ENCODE data around the gene PCAT7. TPM values are rescaled to one million over a fixed set of nuclear protein-coding genes. Genes with fewer than 3 reads are reported as not detected.

The PCAT7 gene
- total and polyA plus RNA-seq, 2 of the 4 experiments (the other 2 are of a cell fraction) = not detected

- H3K4ac ChIP-seq (ENCODE audit: low read depth, low read length) = no peak overlapping the region
- H3K9me1 ChIP-seq (ENCODE audit: insufficient read depth, low read length) = no peaks in the 10 kb centered on the region
- no peaks in the 10 kb centered on the region for H3K36me3 ChIP-seq (ENCODE audit: control insufficient read depth, insufficient read depth, low read length)
- no peaks in the 10 kb centered on the region for H3K79me1 ChIP-seq (ENCODE audit: low read depth in 1 of 2, low read length in 2 of 2)
- no peak overlapping the region for H3K56ac ChIP-seq (ENCODE audit: extremely low read depth, insufficient read depth, low read length)
- H2BK15ac ChIP-seq (ENCODE audit: low read depth, low read length) = no peak overlapping the region
- in situ Hi-C loops (cut with MboI; ENCODE audit: low sequenced_read_pairs) = no loop called here
- no TSS peak for BruUV-seq (replicated peaks)
- TF ChIP-seq MAZ (IDR thresholded peaks at IDR 0.05; ENCODE audit: borderline replicate concordance, low read depth, low read length) = no peak
- TF ChIP-seq POLR2A (IDR thresholded peaks at IDR 0.05; ENCODE audit: low read depth, low read length) = no peak
- no peak for TF ChIP-seq BHLHE40 (IDR thresholded peaks at IDR 0.05; ENCODE audit: low read depth, low read length)
- H3K18ac ChIP-seq (ENCODE audit: low read depth, low read length) = no peak overlapping the region
- H2AFZ ChIP-seq (replicated peaks; ENCODE audit: low read length, poor library complexity) = no peak overlapping the region
- dilution Hi-C loops (cut with HindIII; ENCODE audit: low sequenced_read_pairs, unreplicated experiment) = no loop called here
- H3K14ac ChIP-seq (replicated peaks; ENCODE audit: low read depth, low read length) = no peak overlapping the region
- no peak overlapping the region for H2AK5ac ChIP-seq (ENCODE audit: low read depth, low read length)
- no peak for ATAC-seq (ENCODE audit: low read depth)
- H3K4me2 ChIP-seq (ENCODE audit: low read depth, low read length) = no peak overlapping the region
- intact Hi-C loops (cut with micrococcal nuclease) = loop anchor here (10.0 kb wide), 1 partner anchor 62 kb away; no protein-coding TSS in a partner anchor
- no peak overlapping the region for H4K8ac ChIP-seq (ENCODE audit: low read depth in 2 of 2, low read length in 2 of 2)
- H3K9me3 ChIP-seq (ENCODE audit: control insufficient read depth, insufficient read depth, low read length) = no peaks in the 10 kb centered on the region
- H2BK5ac ChIP-seq (ENCODE audit: low read depth, low read length, poor library complexity, severe bottlenecking) = no peak overlapping the region
- no peak overlapping the region for H3K4me3 ChIP-seq (ENCODE audit: insufficient read depth, low read depth, low read length)
- DNase-seq = no peak
- CTCF ChIA-PET = no interaction called here
- H4K20me1 ChIP-seq (ENCODE audit: insufficient read depth, low read length) = no peaks in the 10 kb centered on the region
- no peak overlapping the region for H3K23ac ChIP-seq (ENCODE audit: low read depth, low read length)
- H3K9ac ChIP-seq (ENCODE audit: low read depth, low read length) = no peak overlapping the region
- H3K4me1 ChIP-seq (ENCODE audit: control insufficient read depth, insufficient read depth, low read length) = no peaks in the 10 kb centered on the region
- peaks cover 3% of the 10 kb centered on the region for H3K27me3 ChIP-seq (ENCODE audit: control insufficient read depth, insufficient read depth, low read length)
- no peak overlapping the region for H2AK9ac ChIP-seq (replicated peaks; ENCODE audit: low read depth, low read length, poor library complexity)
- no peak overlapping the region for H4K5ac ChIP-seq (ENCODE audit: low read depth, low read length)
- no CpG with 5 or more reads among the region's 2 CpGs for WGBS, 2 experiments (ENCODE audit: extremely low coverage in 2 of 2, insufficient read length in 1 of 2)
- H2BK20ac ChIP-seq (ENCODE audit: low read depth, low read length) = no peak overlapping the region
- no peak overlapping the region for H3K27ac ChIP-seq (ENCODE audit: insufficient read depth, low read length)
- no peak overlapping the region for H4K91ac ChIP-seq (ENCODE audit: insufficient read depth, low read depth, low read length)
- H2BK120ac ChIP-seq (ENCODE audit: low read depth, low read length) = no peak overlapping the region
- POLR2A ChIA-PET (ENCODE audit: unreplicated experiment) = no interaction called here
Measured at GRCh38 chr9:94567271-94567670, 12.4 kb downstream of the PCAT7 start.

Data from IMR-90 (cell line).